Measurements from ENCODE around the gene NXPE3.

GRCh38 chr3:101810022-101810418 is 31.0 kb downstream of the NXPE3 start:
- no peak for TF ChIP-seq REST (tag by site-specific recombination; IDR thresholded peaks at IDR 0.05)
- TF ChIP-seq, protein P1, sequence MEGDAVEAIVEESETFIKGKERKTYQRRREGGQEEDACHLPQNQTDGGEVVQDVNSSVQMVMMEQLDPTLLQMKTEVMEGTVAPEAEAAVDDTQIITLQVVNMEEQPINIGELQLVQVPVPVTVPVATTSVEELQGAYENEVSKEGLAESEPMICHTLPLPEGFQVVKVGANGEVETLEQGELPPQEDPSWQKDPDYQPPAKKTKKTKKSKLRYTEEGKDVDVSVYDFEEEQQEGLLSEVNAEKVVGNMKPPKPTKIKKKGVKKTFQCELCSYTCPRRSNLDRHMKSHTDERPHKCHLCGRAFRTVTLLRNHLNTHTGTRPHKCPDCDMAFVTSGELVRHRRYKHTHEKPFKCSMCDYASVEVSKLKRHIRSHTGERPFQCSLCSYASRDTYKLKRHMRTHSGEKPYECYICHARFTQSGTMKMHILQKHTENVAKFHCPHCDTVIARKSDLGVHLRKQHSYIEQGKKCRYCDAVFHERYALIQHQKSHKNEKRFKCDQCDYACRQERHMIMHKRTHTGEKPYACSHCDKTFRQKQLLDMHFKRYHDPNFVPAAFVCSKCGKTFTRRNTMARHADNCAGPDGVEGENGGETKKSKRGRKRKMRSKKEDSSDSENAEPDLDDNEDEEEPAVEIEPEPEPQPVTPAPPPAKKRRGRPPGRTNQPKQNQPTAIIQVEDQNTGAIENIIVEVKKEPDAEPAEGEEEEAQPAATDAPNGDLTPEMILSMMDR (tag by site-specific recombination; IDR thresholded peaks at IDR 0.05) = no peak
- no peak for TF ChIP-seq HOXD13 (CRISPR knock-in tag; IDR thresholded peaks at IDR 0.05; ENCODE audit: borderline replicate concordance)
- TF ChIP-seq ZNF529 (tag by site-specific recombination; IDR thresholded peaks at IDR 0.05; ENCODE audit: insufficient replicate concordance) = no peak
- TF ChIP-seq, protein P2, sequence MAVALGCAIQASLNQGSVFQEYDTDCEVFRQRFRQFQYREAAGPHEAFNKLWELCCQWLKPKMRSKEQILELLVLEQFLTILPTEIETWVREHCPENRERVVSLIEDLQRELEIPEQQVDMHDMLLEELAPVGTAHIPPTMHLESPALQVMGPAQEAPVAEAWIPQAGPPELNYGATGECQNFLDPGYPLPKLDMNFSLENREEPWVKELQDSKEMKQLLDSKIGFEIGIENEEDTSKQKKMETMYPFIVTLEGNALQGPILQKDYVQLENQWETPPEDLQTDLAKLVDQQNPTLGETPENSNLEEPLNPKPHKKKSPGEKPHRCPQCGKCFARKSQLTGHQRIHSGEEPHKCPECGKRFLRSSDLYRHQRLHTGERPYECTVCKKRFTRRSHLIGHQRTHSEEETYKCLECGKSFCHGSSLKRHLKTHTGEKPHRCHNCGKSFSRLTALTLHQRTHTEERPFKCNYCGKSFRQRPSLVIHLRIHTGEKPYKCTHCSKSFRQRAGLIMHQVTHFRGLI (tag by site-specific recombination; IDR thresholded peaks at IDR 0.05) = no peak
- TF ChIP-seq ZNF121 (tag by site-specific recombination; IDR thresholded peaks at IDR 0.05) = no peak
- no peak for TF ChIP-seq ZNF664 (tag by site-specific recombination; IDR thresholded peaks at IDR 0.05)
- TF ChIP-seq ZNF747 (tag by site-specific recombination; IDR thresholded peaks at IDR 0.05) = no peak
